HG03159 (cell line): ENCODE data around the gene ZDHHC11.
"Not testable (repeated sequence)": the region's sequence is repeated elsewhere in the genome, so short reads cannot be mapped to it uniquely, and the experiment has no call there.

Experiments
- ATAC-seq: cut with Tn5 transposase; IDR thresholded peaks from one replicate; pipeline ENCODE4 v1.9.1; 2021; ENCODE audit warnings: mild to moderate bottlenecking, moderate library complexity; ENCODE audit not compliant: unreplicated experiment

The ZDHHC11 gene

DNA sequence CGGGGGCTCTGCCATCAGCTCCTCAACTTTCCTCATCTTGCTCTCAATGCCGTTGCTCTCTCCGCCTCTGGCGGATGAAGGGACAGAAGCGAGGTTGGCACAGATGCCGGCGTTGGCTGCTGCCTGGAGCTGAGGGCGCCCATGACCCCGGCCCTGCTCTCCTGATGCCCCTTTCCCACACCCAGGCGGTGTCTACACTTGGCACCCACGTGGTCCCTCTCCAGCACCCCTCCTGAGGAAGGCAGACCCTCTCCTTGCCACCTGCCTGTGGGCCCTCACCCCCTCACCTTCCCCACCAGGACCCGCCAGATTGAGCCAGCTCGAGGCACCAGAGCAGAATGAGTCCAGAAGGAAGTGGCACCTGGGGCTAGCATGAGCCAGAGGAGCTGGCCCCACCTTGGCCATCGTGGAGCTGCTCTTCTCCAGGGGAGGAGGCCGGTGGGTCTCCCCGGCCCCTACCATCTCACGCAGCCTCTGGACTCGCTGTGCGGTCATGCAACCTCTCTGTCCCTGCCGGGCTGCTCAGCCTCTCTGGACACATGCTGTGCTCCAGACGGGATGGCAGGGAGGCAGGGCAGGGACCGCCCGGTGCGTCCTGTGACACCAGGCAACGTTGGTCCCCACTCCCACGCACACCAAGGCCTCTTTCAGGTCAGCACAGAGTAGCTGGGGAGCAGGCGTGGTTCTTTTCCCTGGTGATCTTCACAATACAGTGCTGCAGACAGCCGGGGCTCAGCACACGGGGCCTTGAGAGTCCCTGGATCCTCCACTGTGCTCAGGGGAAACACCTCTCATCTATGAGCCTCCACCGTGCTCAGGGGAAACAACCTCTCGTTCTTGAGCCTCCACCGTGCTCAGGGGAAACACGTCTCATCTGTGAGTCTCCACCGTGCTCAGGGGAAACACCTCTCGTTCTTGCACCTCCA, 4.8 kb downstream of the ZDHHC11 start:
- ATAC-seq, result not testable (repeated sequence)

DNA sequence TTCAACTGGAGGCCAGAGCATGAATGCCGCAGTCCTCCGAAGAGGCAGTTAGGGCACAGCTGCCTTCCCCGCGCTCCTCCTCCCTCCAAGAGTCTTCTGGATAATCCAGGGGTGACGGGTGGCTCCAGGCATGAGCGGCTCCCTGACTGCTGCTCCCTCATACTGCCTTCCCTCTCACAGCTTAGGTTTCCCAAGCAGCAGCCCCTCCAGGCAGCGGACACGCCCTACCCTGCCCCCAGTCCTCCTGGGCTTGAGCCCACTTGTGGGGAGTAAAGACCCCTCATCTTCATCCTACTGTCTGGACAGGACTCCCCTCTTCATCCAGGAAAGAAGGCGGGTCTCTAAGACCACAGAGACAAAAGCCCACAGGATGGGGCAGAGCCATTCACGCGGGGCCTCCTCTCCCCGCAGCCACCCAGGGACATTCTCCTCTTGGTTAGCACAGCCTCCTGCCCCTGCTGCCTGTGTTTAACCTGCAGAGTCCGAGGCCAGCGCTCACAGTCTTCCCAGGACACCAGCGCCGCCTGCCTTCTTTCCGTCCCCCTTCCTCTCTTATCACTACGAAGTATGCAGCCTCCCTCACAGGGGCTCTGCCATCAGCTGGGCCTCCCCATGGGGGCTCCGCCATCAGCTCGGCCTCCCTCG, 5.6 kb downstream of the ZDHHC11 start:
- not testable (repeated sequence) for ATAC-seq

DNA sequence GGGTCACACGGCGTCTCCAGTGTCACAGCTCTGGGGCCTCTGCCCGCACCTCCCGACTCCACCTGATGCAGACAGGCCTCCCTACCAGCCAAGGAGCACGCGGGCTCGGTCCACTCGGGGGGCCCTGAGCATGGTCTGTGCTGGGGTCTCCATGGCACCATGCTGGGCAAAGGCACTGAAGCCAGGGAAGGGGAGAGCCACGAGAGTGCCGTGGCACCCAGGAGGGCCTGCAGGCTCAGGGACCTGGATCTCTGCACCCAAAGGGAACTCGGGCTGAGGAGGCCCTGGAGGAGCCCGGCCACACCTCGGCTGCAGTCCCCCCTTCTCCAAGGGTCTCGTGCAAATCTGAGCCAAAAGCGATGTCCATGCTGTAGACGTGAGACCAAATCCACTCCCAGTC, 6.4 kb downstream of the ZDHHC11 start:
- not testable (repeated sequence) for ATAC-seq

- ATAC-seq, result not testable (repeated sequence)
These were observed 6.9 kb downstream of the ZDHHC11 start for GRCh38 chr5:843926-844325.

DNA sequence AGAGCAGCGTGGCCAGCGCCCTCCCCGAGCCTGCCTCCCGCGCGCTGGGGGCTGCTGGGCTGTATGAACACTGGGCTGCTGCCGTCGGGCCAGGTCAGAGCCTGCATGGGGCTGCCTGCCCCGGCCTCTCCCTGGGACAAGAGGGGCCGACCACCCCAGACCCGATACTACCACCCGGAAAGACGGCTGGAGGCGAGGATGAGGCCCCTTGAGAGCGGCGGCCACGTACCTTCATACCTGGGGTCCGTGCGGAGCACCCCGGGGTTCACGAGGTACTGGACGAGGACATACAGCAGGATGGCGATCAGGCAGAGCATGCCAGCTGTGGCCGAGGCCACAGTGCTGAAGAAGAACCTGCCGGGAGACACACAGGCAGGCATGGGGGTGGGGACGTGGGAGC, 7.4 kb downstream of the ZDHHC11 start:
- not testable (repeated sequence) for ATAC-seq

DNA sequence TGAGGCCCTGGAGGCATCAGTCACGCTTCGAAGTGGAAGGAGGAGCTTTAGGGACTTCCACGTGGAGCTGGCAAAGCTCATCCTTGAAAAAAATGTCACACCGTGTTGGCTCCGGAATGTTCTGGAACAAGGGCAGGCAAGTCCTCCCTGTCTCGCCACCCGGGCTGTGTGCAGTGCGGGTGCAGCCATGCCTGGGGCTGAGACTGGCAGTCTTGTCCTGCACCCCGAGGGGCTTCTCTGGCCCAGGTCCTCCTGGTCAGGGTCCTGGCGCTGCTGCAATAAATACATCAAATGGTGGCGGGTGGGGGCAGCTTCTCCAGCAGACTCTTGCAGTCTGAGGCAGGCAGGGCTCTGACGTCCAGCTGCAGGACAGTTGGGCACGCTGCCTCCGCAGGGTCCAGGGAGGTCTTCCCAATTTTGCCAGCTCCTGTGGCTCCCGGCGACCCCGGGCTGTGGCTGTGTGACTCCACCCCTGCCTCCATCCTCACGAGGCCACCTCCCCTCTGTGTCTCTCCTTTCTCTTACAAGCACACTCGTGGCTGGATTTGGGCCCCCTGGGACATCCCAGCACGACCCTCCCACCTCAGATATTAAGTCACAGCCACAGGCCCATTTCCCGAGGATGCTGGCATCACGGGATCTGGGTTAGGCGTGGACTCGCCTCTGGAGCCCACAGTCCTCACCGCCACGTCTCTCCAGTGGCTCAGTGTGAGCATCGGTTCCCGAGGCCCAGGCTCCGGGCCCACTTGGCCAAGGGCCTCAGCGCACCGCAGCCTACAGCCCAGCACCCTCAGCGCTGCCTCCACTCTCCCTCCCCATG, 8.2 kb downstream of the ZDHHC11 start:
- ATAC-seq, result not testable (repeated sequence)

DNA sequence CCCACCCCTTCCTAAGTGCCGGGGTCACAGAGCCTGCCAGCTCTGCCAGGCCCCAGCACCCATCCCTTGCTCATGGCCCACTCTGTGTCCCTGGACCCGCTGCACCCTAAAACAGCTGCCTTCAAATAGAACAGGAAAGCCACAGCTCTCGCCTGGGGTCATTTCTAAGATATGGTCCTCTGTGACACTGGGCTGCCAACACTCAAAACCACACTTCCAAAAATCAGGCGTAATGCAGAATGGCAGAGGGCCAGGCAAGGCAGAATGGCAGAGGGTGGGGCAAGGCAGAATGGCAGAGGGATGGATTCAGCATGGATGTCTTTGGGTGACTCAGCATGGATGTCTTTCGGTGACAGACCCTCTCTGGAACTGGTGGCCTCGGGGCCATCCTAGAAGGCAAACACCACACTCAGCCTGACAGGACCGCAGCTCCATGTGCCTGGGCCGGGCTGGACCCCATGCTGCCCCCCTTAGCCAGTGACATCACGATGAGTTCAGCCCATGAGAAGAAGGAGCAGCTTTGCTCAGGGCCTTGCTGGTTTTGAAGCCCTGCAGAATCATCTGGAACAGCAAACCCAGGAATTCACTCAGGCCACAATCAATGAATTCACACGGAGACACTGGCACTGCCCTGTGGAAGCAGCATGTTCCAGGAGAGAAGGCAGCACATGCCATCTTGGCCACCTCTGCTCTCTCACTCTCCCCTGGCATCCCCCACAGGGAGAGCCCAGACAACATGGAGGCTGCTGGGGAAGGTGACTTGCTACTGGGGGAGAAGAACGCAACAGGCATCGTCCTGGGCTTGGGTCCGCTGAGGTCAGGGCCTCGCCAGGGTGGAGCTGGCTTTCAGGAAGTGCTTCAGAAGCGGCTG, 9.0 kb downstream of the ZDHHC11 start:
- ATAC-seq, result not testable (repeated sequence)

DNA sequence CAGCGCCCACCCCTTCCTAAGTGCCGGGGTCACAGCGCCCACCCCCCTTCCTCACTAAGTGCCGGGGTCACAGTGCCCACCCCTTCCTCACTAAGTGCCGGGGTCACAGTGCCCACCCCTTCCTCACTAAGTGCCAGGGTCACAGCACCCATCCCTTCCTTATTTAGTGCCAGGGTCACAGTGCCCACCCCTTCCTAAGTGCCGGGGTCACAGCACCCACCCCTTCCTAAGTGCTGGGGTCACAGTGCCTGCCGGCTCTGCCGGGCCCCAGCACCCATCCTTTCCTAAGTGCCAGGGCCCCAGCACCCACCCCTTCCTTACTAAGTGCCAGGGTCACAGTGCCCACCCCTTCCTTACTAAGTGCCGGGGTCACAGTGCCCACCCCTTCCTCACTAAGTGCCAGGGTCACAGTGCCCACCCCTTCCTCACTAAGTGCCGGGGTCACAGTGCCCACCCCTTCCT, 9.8 kb downstream of the ZDHHC11 start:
- not testable (repeated sequence) for ATAC-seq

- ATAC-seq, result not testable (repeated sequence)
These were observed 10.4 kb downstream of the ZDHHC11 start for GRCh38 chr5:840118-840973.

- ATAC-seq, result not testable (repeated sequence)
These were observed 12.3 kb downstream of the ZDHHC11 start for GRCh38 chr5:838431-838851.

- not testable (repeated sequence) for ATAC-seq
These were observed 13.1 kb downstream of the ZDHHC11 start for GRCh38 chr5:837621-838121.

DNA sequence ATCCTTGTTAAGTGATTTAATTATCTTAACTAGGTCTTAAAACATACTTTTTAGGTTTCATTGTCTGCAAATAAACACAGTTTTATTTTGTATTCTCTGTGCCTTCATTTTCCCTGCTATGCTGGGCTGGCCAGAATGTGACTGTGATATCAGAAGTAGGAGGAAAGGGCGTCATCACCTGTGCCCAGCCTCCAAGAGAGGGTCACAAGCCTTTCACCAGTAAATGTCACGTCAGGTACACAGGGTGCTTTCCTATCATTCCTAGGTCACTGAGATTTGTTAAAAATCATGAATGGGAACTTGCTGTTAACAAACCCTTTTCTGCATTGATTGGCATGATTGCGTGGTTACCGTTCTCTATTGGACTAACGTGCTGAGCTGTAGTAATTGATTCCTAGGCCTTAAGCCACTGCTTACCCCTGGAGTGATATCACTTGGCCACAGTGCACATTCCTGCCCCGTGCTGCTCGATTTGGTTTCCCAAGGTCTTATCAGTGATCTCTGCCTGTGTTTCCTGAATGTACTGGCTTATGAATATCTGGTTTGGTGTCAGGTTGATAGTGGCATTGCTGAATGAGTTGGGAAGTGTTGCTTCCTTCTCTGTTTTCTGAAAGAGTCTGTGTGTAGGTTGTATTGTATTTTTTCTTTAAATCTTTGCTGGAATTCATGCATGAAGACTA, 14.7 kb downstream of the ZDHHC11 start:
- not testable (repeated sequence) for ATAC-seq

GRCh38 chr5:834013-834412, 16.8 kb downstream of the ZDHHC11 start:
- ATAC-seq, result not testable (repeated sequence)

GRCh38 chr5:828194-828593, 22.6 kb downstream of the ZDHHC11 start:
- not testable (repeated sequence) for ATAC-seq

GRCh38 chr5:825544-825943, 25.2 kb downstream of the ZDHHC11 start:
- ATAC-seq, result not testable (repeated sequence)

- ATAC-seq, result no peak
These were observed 29.3 kb downstream of the ZDHHC11 start for GRCh38 chr5:821504-821903.

DNA sequence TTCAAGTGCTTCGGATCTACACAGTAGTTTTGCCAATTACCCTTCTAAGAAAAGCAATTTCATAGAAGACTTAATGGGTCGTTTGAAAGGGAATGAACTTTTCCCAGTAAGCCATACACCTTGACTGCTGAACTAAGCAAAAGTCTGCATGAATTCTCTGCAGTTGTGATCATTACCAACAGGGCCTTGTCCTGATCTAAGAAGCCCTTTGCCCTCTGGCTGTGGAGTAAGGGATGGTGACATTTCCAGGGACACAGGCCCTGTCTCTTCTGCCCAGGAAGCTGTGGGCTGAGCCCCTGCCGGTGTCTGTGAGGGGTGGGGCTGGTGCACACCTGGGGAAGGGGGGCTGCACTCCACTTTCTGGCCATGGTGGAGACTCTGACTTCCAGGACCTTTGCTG, 30.5 kb downstream of the ZDHHC11 start:
- no peak for ATAC-seq

DNA sequence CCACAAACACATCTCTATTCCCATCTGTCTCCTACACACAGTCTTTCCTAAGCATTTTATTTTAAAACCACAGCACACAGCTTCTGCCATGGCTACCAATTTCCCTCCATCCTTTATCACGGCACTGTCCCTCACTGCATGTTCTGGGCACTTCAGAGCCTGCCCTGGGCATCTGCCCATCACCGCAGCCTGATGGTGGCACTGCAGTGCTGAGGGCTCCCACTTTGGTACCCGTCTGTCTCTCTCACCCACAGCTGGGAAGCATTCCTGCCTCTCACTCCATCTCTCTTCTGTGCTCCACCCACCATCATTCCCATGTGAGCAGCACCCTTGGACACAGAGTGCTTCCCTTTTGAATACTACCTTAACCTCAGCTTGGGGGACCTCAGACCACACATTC, 31.7 kb downstream of the ZDHHC11 start:
- no peak for ATAC-seq
